GM12892 (cell line): ENCODE results near the gene MED12L.

Experiments used
- POLR2A ChIP-seq: IDR thresholded peaks from 2 replicates; pipeline ENCODE4 v1.6.1; 2011; ENCODE audit warnings: low read depth, low read length, control low read depth
- POLR2AphosphoS5 ChIP-seq: IDR thresholded peaks from 2 replicates; pipeline ENCODE4 v1.6.1; 2011; ENCODE audit warnings: low read depth, low read length, control low read depth

DNA sequence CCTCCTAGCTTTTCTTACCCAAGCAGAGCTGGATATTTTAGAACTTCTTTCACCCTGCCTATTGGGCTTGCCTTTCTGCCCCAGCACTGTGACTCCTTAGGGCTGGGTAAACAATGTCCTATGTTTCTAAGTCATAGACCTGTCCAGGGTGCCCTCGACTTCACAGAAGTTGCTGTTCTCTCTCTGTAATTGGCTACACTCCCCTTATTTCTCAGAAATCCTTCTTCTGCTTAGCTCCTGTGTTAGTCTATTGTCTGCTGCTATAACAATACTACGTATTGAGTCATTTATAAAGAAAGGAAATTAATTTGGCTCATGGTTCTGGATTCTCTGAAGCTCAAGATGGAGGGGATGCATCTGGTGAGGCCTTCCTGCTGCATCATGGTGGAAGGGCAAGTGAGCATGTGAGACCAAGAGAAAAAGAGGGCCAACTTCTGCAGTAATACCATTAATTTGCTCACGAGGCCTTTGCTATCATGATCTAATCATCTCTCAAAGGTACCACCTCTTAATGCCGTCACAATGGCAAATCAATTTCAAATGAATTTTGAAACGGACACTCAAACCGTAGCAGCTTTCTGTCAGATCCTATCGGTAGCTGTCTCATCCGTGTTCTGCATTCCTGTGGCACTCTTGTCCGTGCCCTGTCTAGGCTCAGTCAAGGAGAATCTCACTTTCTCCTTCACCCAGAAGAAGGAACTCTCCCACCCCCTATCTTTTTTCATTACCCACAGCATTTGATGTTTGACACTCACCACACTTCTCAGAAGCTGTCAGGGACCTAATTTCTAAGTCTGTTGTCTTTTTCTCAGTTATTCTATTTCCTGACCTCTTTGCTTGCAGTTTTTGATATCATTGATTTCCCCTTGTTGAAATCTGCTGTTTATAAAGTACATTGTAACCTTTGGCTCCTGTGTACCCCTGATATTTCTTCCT lies 139.8 kb downstream of the MED12L start:
- TF ChIP-seq POLR2AphosphoS5 (no peak), POLR2A (no peak)
